Endothelial cell of umbilical vein (primary cell): ENCODE data around the gene C1orf94. TPM values are rescaled to one million over a fixed set of nuclear protein-coding genes. Genes with fewer than 3 reads are reported as not detected.

Source experiments
- BruUV-seq: library from RNA; stranded (reverse); fragments of 400-500 nt; replicated peaks from 2 replicates; lab custom pipeline; 2021; lab: Mats Ljungman, UMichigan
- CTCF ChIA-PET: fragments of 300-600, 350-600 bp; sonication (Branson Sonifier 250); formaldehyde crosslinking; loops from one replicate; lab custom pipeline; 2021; ENCODE audit warnings: antibody characterized with exemption, inconsistent platforms; lab: Charles Lee
- POLR2A ChIA-PET: fragments of 300-600, 350-600 bp; sonication (Branson Sonifier 250); formaldehyde crosslinking; loops from one replicate; lab custom pipeline; 2021; ENCODE audit warnings: antibody characterized with exemption, inconsistent platforms; lab: Charles Lee
- DNase-seq: peaks from one replicate; pipeline ENCODE4 v3.0.0-alpha.2; 2011; ENCODE audit warnings: low read depth, low spot score
- FAIRE-seq: peaks from 2 replicates; lab custom pipeline; 2011; peaks lifted over from hg19 to GRCh38; lab: Jason Lieb, UNC
- H2AFZ ChIP-seq: 2 replicates; pipeline ENCODE4 v1.6.0; 2012; ENCODE audit warnings: low read depth, low read length, control low read depth, inconsistent platforms
- H3K27ac ChIP-seq: 2 replicates; pipeline ENCODE4 v1.5.1; 2011; ENCODE audit warnings: low read depth, mild to moderate bottlenecking, control low read depth, low read length, moderate library complexity; ENCODE audit not compliant: insufficient read depth
- H3K27me3 ChIP-seq, 2 experiments: 2 replicates each; pipeline versions ENCODE4 v1.6.0 to v1.6.1; 2011; ENCODE audit warnings: low read length in 2 of 2, mixed read lengths in 1 of 2; ENCODE audit not compliant: control insufficient read depth in 2 of 2, insufficient read depth in 2 of 2
- H3K36me3 ChIP-seq, 2 experiments: 2 replicates in 1 of 2; 3 replicates in 1 of 2; pipeline ENCODE4 v1.5.1; 2011; ENCODE audit warnings: low read length in 2 of 2, mild to moderate bottlenecking in 1 of 2, moderate library complexity in 1 of 2; ENCODE audit not compliant: control insufficient read depth in 2 of 2, insufficient read depth in 2 of 2; ENCODE audit errors: extremely low read depth in 1 of 2
- H3K4me1 ChIP-seq: 3 replicates; pipeline ENCODE4 v1.5.1; 2011; ENCODE audit warnings: mild to moderate bottlenecking, low read length; ENCODE audit not compliant: control insufficient read depth, insufficient read depth; ENCODE audit errors: extremely low read depth
- H3K4me2 ChIP-seq: 2 replicates; pipeline ENCODE4 v1.6.1; 2011; ENCODE audit warnings: low read length, control low read depth, mixed read lengths; ENCODE audit not compliant: insufficient read depth
- H3K4me3 ChIP-seq, 3 experiments: fragments of 200-600 bp in 1 of 3; sonication (generic), shearing (Covaris generic) in 1 of 3; replicated peaks in 1 of 3; 2 replicates each; pipeline ENCODE4 v1.5.1; 2011 to 2016; ENCODE audit warnings: control low read depth in 3 of 3, low read length in 3 of 3, mild to moderate bottlenecking in 2 of 3, inconsistent platforms in 1 of 3, low read depth in 1 of 3, moderate library complexity in 1 of 3; ENCODE audit not compliant: insufficient read depth in 1 of 3
- H3K79me2 ChIP-seq: 2 replicates; pipeline ENCODE4 v1.6.0; 2012; ENCODE audit warnings: low read length, inconsistent platforms; ENCODE audit not compliant: control insufficient read depth, insufficient read depth
- H3K9ac ChIP-seq: replicated peaks from 2 replicates; pipeline ENCODE3; 2011; ENCODE audit warnings: low read length, control low read depth; ENCODE audit not compliant: insufficient read depth; ENCODE audit errors: extremely low read depth
- H3K9me1 ChIP-seq: replicated peaks from 3 replicates; pipeline ENCODE4 v1.6.0; 2011; ENCODE audit warnings: mild to moderate bottlenecking, low read length; ENCODE audit not compliant: control insufficient read depth, insufficient read depth; ENCODE audit errors: extremely low read depth
- H3K9me3 ChIP-seq: replicated peaks from 2 replicates; pipeline ENCODE4 v1.5.1; 2012; ENCODE audit warnings: low read length, inconsistent platforms; ENCODE audit not compliant: control insufficient read depth, insufficient read depth
- H4K20me1 ChIP-seq: replicated peaks from 2 replicates; pipeline ENCODE3; 2011; ENCODE audit warnings: mild to moderate bottlenecking, low read length; ENCODE audit not compliant: control insufficient read depth, insufficient read depth; ENCODE audit errors: extremely low read depth
- EZH2 ChIP-seq: IDR thresholded peaks from 2 replicates; pipeline ENCODE4 v1.6.1; 2012; ENCODE audit warnings: borderline replicate concordance, low read depth, mild to moderate bottlenecking, moderate library complexity, low read length, inconsistent platforms; ENCODE audit not compliant: severe bottlenecking
- FOS ChIP-seq: IDR thresholded peaks from 2 replicates; pipeline ENCODE4 v1.6.1; 2011; ENCODE audit warnings: mild to moderate bottlenecking, low read length, moderate library complexity, borderline replicate concordance; ENCODE audit not compliant: insufficient read depth
- GATA2 ChIP-seq: IDR thresholded peaks from 2 replicates; pipeline ENCODE4 v1.7.0; 2011; ENCODE audit warnings: low read depth, mild to moderate bottlenecking, moderate library complexity, mixed read lengths, low read length; ENCODE audit not compliant: insufficient read length, insufficient read depth
- JUN ChIP-seq: IDR thresholded peaks from 2 replicates; pipeline ENCODE4 v1.6.1; 2011; ENCODE audit warnings: borderline replicate concordance, low read depth; ENCODE audit not compliant: insufficient read length, insufficient read depth
- MYC ChIP-seq: IDR thresholded peaks from one replicate; pipeline ENCODE4 v1.6.1; 2011; ENCODE audit warnings: mild to moderate bottlenecking, low read depth, low read length
- POLR2A ChIP-seq: IDR thresholded peaks from 2 replicates; pipeline ENCODE4 v1.6.1; 2012; ENCODE audit warnings: low read depth, mild to moderate bottlenecking, control low read depth, low read length
- POLR2AphosphoS5 ChIP-seq: IDR thresholded peaks from 2 replicates; pipeline ENCODE4 v1.6.1; 2012; ENCODE audit warnings: low read depth, mild to moderate bottlenecking, control low read depth, low read length, moderate library complexity; ENCODE audit not compliant: insufficient read depth
- dilution Hi-C: fragments of 300-500 bp; cut with MboI; formaldehyde crosslinking; loops from one replicate; pipeline ENCODE4 v1.15.0; 2019; ENCODE audit warnings: low sequenced_read_pairs; ENCODE audit not compliant: extremely low pct_ligation_motif_present
- intact Hi-C: fragments of 100-400 bp; cut with micrococcal nuclease; formaldehyde crosslinking; loops from one replicate; pipeline ENCODE4 v1.10.0; 2022
- polyA plus RNA-seq, 4 experiments: library from polyadenylated mRNA; depleted of rRNA in 3 of 4; stranded (reverse) in 3 of 4; unstranded in 1 of 4; fragments of >200 nt; gene quantifications; 2 replicates each; pipeline versions ENCODE4 v1.2.1 to v1.2.3, GENCODE V29; 2011 to 2012; ENCODE audit warnings: missing spikeins in 1 of 4
- total RNA-seq: library from RNA; stranded (reverse); gene quantifications from 2 replicates; pipeline ENCODE4 v1.2.3, GENCODE V29; 2021
- TF ChIP-seq, protein P1 (sequence below): IDR thresholded peaks from 2 replicates; pipeline ENCODE4 v1.6.1; 2011; ENCODE audit not compliant: insufficient read depth, insufficient read length
- TF ChIP-seq, protein P2 (sequence below), 2 donors: IDR thresholded peaks; 1 replicate in 1 of 2; 2 replicates in 1 of 2; pipeline ENCODE4 v1.5.1; 2011; ENCODE audit warnings: low read length in 2 of 2, mild to moderate bottlenecking in 2 of 2, moderate library complexity in 2 of 2, control low read depth in 1 of 2, inconsistent platforms in 1 of 2, low read depth in 1 of 2; ENCODE audit not compliant: insufficient read depth in 1 of 2; ENCODE audit errors: extremely low read depth in 1 of 2

C1orf94 gene
- total and polyA plus RNA-seq, 2 donors (not counting 3 experiments of a cell fraction or from before 2014, with no cell fraction given), result not detected

DNA sequence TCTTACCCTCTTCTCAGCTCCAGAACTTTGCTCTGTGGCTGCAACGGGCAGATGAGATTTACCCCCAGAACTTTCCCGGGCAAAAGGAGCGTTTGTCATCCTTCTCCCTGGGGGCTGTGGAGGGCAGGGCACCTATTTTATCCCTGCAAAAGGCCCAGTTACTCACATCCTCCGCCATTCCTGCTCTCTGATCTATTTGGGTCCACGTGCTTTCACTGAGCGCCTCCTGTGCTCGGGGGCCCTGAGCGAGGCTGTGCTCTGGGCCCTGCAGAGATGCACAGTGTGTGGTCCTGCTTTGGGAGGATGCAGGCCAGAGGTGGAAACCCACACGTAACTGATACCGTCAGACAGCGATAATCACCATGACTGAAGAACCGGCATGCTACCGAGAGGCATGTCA, 9.3 kb upstream of the C1orf94 start:
- no peaks in the 10 kb centered on the region for H4K20me1 ChIP-seq
- H3K79me2 ChIP-seq, result no peaks in the 10 kb centered on the region
- H3K27me3 ChIP-seq, result peaks cover 27 to 31% of the 10 kb centered on the region in 2 experiments
- H3K4me1 ChIP-seq, result peaks cover 5% of the 10 kb centered on the region
- no peak overlapping the region for H3K4me3 ChIP-seq
- dilution Hi-C loops, result no loop called here
- POLR2A ChIA-PET, result no interaction called here
- H3K9ac ChIP-seq, result no peak overlapping the region
- no peaks in the 10 kb centered on the region for H3K9me3 ChIP-seq
- intact Hi-C loops, result no loop called here
- H3K27ac ChIP-seq, result no peak overlapping the region
- no peaks in the 10 kb centered on the region for H3K36me3 ChIP-seq
- H3K4me2 ChIP-seq, result no peak overlapping the region
- DNase-seq, result no peak
- FAIRE-seq, result no peak
- no peak overlapping the region for H2AFZ ChIP-seq
- no peaks in the 10 kb centered on the region for H3K9me1 ChIP-seq
- BruUV-seq, result no TSS peak
- TF ChIP-seq, protein P1, sequence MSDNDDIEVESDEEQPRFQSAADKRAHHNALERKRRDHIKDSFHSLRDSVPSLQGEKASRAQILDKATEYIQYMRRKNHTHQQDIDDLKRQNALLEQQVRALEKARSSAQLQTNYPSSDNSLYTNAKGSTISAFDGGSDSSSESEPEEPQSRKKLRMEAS, result no peak
- TF ChIP-seq, protein P2, sequence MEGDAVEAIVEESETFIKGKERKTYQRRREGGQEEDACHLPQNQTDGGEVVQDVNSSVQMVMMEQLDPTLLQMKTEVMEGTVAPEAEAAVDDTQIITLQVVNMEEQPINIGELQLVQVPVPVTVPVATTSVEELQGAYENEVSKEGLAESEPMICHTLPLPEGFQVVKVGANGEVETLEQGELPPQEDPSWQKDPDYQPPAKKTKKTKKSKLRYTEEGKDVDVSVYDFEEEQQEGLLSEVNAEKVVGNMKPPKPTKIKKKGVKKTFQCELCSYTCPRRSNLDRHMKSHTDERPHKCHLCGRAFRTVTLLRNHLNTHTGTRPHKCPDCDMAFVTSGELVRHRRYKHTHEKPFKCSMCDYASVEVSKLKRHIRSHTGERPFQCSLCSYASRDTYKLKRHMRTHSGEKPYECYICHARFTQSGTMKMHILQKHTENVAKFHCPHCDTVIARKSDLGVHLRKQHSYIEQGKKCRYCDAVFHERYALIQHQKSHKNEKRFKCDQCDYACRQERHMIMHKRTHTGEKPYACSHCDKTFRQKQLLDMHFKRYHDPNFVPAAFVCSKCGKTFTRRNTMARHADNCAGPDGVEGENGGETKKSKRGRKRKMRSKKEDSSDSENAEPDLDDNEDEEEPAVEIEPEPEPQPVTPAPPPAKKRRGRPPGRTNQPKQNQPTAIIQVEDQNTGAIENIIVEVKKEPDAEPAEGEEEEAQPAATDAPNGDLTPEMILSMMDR (IDR thresholded peaks at IDR 0.05; ENCODE audit: extremely low read depth in 1 of 2, insufficient read depth in 1 of 2, low read depth in 1 of 2, low read length in 2 of 2), result no peak
- TF ChIP-seq POLR2AphosphoS5 (no peak), POLR2A (no peak), FOS (no peak), JUN (no peak), MYC (no peak)
- CTCF ChIA-PET, result no interaction called here

DNA sequence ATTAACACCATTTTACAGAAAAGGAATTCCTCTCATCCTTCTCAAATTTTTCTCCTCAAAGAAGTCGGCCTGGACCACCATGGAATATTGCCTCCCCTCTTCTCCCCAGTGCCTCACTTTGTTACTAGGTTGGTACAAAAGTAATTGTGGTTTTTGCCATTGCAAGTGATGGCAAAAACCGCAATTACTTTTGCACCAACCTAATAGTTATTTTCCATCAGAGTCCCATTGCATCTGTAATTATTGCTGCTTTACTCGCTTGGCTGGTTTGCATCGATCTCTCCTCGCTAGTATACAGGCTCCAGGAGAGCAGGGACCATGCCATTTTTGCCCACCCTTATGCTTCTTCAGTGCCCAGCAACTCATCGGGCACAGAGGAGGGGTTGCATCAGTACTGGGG, 963 bp upstream of the C1orf94 start:
- FAIRE-seq (no peak), DNase-seq (no peak)
- ChIA-PET CTCF (no interaction called here), POLR2A (no interaction called here)
- Histone ChIP-seq H3K27ac (no peak overlapping the region), H3K4me1 (no peaks in the 10 kb centered on the region), H3K36me3 (no peaks in the 10 kb centered on the region), H3K9me1 (no peaks in the 10 kb centered on the region), H3K27me3 (no peaks in the 10 kb centered on the region), H4K20me1 (no peaks in the 10 kb centered on the region), H2AFZ (no peak overlapping the region), H3K9ac (no peak overlapping the region), H3K79me2 (no peaks in the 10 kb centered on the region), H3K4me2 (no peak overlapping the region), H3K4me3 (no peak overlapping the region), H3K9me3 (no peaks in the 10 kb centered on the region)
- no TSS peak for BruUV-seq
- TF ChIP-seq GATA2, result no peak
- TF ChIP-seq FOS, result no peak
- no peak for TF ChIP-seq POLR2AphosphoS5
- TF ChIP-seq, protein P2 (IDR thresholded peaks at IDR 0.05; ENCODE audit: extremely low read depth in 1 of 2, insufficient read depth in 1 of 2, low read depth in 1 of 2, low read length in 2 of 2), result no peak
- no peak for TF ChIP-seq MYC
- TF ChIP-seq POLR2A, result no peak
- TF ChIP-seq EZH2, result no peak
- TF ChIP-seq, protein P1, result no peak
- TF ChIP-seq JUN, result no peak
- intact Hi-C loops, result no loop called here
- dilution Hi-C loops, result no loop called here
